Neural progenitor cell (in vitro differentiated cells): Measurements from ENCODE around the gene SBF2.

Experiments used
- CTCF ChIP-seq: fragments of 200-600 bp; sonication (generic); IDR thresholded peaks from 2 replicates; pipeline ENCODE4 v1.5.1; 2017; ENCODE audit warnings: antibody characterized with exemption, mild to moderate bottlenecking
- EZH2 ChIP-seq: fragments of 200-600 bp; sonication (generic); IDR thresholded peaks from 2 replicates; pipeline ENCODE4 v1.6.1; 2017; ENCODE audit warnings: antibody characterized with exemption, mild to moderate bottlenecking, moderate library complexity

DNA sequence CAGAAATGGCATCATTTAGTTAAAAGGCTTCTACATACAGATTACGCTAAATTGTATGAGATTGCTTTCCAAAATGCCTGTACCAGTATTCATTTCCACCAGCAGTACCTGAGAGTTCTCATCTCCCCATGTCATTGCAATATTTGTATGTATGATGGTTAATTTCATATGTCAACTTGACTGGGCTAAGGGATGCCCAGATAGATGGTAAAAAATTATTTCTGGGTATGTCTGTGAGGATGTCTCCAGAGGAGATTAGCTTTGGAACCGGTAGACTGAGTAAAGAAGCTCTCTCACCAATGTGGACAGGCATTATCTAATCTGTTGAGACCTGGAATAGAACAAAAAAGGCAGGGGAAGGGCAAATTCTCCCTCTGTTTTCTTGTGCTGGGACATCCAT, 17.8 kb upstream of the SBF2 start:
- no peak for TF ChIP-seq EZH2
- no peak for TF ChIP-seq CTCF
